Measurements from ENCODE around the gene ERGIC3. TPM values are rescaled to one million over a fixed set of nuclear protein-coding genes. Genes with fewer than 3 reads are reported as not detected.

The ERGIC3 gene
- total RNA-seq, 1 donor from 2014 or later, result 113 TPM

- no peak overlapping the region for H3K4me3 ChIP-seq
- no peak overlapping the region for H3K27ac ChIP-seq
- H3K36me3 ChIP-seq, result peaks cover 0 to 16% of the 10 kb centered on the region in 2 donors
- H3K9me3 ChIP-seq, result no peaks in the 10 kb centered on the region
- TF ChIP-seq POLR2A (IDR thresholded peaks at IDR 0.05) (no peak), POLR2AphosphoS5 (IDR thresholded peaks at IDR 0.05; ENCODE audit: insufficient read depth in 1 of 2, low read depth in 1 of 2) (no peak), CTCF (IDR thresholded peaks at IDR 0.05) (no peak)
- no peak for DNase-seq (ENCODE audit: extremely low spot score in 2 of 2)
- intact Hi-C loops (cut with DNase I), result no loop called here
- no peaks in the 10 kb centered on the region for H3K4me1 ChIP-seq
- no peaks in the 10 kb centered on the region for H3K27me3 ChIP-seq
These were observed 18.7 kb downstream of the ERGIC3 start for GRCh38 chr20:35560541-35560940.

GRCh38 chr20:35561268-35561667 is 19.4 kb downstream of the ERGIC3 start:
- H3K36me3 ChIP-seq, result peaks cover 0 to 11% of the 10 kb centered on the region in 2 donors
- no peak for DNase-seq (ENCODE audit: extremely low spot score in 2 of 2)
- no peak for TF ChIP-seq POLR2AphosphoS5 (IDR thresholded peaks at IDR 0.05; ENCODE audit: insufficient read depth in 1 of 2, low read depth in 1 of 2)
- TF ChIP-seq POLR2A (IDR thresholded peaks at IDR 0.05), result no peak
- TF ChIP-seq CTCF (IDR thresholded peaks at IDR 0.05), result no peak

GRCh38 chr20:35561671-35562070 is 19.8 kb downstream of the ERGIC3 start:
- no peaks in the 10 kb centered on the region for H3K4me1 ChIP-seq
- no peak overlapping the region for H3K27ac ChIP-seq
- intact Hi-C loops (cut with DNase I), result no loop called here
- no peak for DNase-seq (ENCODE audit: extremely low spot score in 2 of 2)
- peaks cover 0 to 7% of the 10 kb centered on the region in 2 donors for H3K36me3 ChIP-seq
- H3K4me3 ChIP-seq, result no peak overlapping the region
- H3K27me3 ChIP-seq, result no peaks in the 10 kb centered on the region
- H3K9me3 ChIP-seq, result no peaks in the 10 kb centered on the region
- TF ChIP-seq POLR2AphosphoS5 (IDR thresholded peaks at IDR 0.05; ENCODE audit: insufficient read depth in 1 of 2, low read depth in 1 of 2), result no peak
- no peak for TF ChIP-seq CTCF (IDR thresholded peaks at IDR 0.05)
- TF ChIP-seq POLR2A (IDR thresholded peaks at IDR 0.05), result no peak

More at GRCh38 chr20:35561268-35561667, 19.4 kb downstream of the ERGIC3 start:
- H3K4me3 ChIP-seq, result no peak overlapping the region
- no peaks in the 10 kb centered on the region for H3K4me1 ChIP-seq
- no peak overlapping the region for H3K27ac ChIP-seq
- intact Hi-C loops (cut with DNase I), result no loop called here
- H3K27me3 ChIP-seq, result no peaks in the 10 kb centered on the region
- H3K9me3 ChIP-seq, result no peaks in the 10 kb centered on the region

- no peaks in the 10 kb centered on the region for H3K9me3 ChIP-seq
- no peak overlapping the region for H3K27ac ChIP-seq
- H3K27me3 ChIP-seq, result no peaks in the 10 kb centered on the region
- intact Hi-C loops (cut with DNase I), result no loop called here
- no peaks in the 10 kb centered on the region for H3K4me1 ChIP-seq
- no peak for DNase-seq (ENCODE audit: extremely low spot score in 2 of 2)
- H3K36me3 ChIP-seq, result no peaks in the 10 kb centered on the region
- no peak for TF ChIP-seq CTCF (IDR thresholded peaks at IDR 0.05)
- no peak for TF ChIP-seq POLR2AphosphoS5 (IDR thresholded peaks at IDR 0.05; ENCODE audit: insufficient read depth in 1 of 2, low read depth in 1 of 2)
- no peak for TF ChIP-seq POLR2A (IDR thresholded peaks at IDR 0.05)
- no peak overlapping the region for H3K4me3 ChIP-seq
These were observed 20.7 kb downstream of the ERGIC3 start for GRCh38 chr20:35562541-35563110.

- DNase-seq (ENCODE audit: extremely low spot score in 2 of 2), result no peak
- TF ChIP-seq CTCF (IDR thresholded peaks at IDR 0.05) (no peak), POLR2A (IDR thresholded peaks at IDR 0.05) (no peak), POLR2AphosphoS5 (IDR thresholded peaks at IDR 0.05; ENCODE audit: insufficient read depth in 1 of 2, low read depth in 1 of 2) (no peak)
- H3K27me3 ChIP-seq, result no peaks in the 10 kb centered on the region
- no peak overlapping the region for H3K4me3 ChIP-seq
- no peaks in the 10 kb centered on the region for H3K4me1 ChIP-seq
- no peaks in the 10 kb centered on the region for H3K36me3 ChIP-seq
- no peak overlapping the region for H3K27ac ChIP-seq
- no peaks in the 10 kb centered on the region for H3K9me3 ChIP-seq
- intact Hi-C loops (cut with DNase I), result no loop called here
These were observed 22.0 kb downstream of the ERGIC3 start for GRCh38 chr20:35563834-35564233.

Data from vagina (tissue), 2 donors.